Retina (tissue), 1 donor: ENCODE data around the gene CSNK2A2.

Experiments
- DNase-seq: peaks from one replicate; pipeline ENCODE4 v3.0.0-alpha.2; 2016

Gene CSNK2A2

DNA sequence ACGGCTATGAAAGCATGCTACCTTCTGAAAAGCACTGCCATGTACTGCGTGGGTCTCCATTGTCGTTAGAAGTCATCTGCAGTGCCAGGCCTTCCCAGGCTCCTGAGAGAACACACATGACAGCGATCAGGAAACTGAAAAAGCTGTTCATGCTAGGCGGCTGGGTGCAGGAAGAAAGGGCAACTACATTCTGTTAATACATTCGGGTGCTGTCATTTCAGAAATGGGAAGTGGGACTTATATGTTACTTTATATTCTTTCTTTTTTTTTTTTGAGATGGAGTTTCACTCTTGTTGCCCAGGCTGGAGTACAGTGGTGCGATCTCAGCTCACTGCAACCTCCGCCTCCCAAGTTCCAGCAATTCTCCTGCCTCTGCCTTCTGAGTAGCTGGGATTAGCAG, 88.6 kb downstream of the CSNK2A2 start:
- no peak for DNase-seq
